SU-DHL-6 (cell line): ENCODE measurements around the gene CRB2.

ENCODE experiments used
- EZH2phosphoT487 ChIP-seq: fragments of 200-600 bp; sonication (generic), shearing (Covaris generic); conservative IDR thresholded peaks from 2 replicates; pipeline ENCODE4 v1.6.1; 2018; ENCODE audit warnings: mild to moderate bottlenecking, antibody characterized with exemption, low read length, moderate library complexity, mixed read lengths
- TF ChIP-seq, protein P1 (sequence below): fragments of 200-600 bp; sonication (generic); IDR thresholded peaks from one replicate; pipeline ENCODE4 v1.5.1; 2017; ENCODE audit warnings: antibody characterized with exemption, mild to moderate bottlenecking, low read length, moderate library complexity; ENCODE audit not compliant: insufficient read depth, poor library complexity, severe bottlenecking

GRCh38 chr9:123361086-123361730 is 5.2 kb downstream of the CRB2 start:
- TF ChIP-seq EZH2phosphoT487 = no peak
- TF ChIP-seq, protein P1, sequence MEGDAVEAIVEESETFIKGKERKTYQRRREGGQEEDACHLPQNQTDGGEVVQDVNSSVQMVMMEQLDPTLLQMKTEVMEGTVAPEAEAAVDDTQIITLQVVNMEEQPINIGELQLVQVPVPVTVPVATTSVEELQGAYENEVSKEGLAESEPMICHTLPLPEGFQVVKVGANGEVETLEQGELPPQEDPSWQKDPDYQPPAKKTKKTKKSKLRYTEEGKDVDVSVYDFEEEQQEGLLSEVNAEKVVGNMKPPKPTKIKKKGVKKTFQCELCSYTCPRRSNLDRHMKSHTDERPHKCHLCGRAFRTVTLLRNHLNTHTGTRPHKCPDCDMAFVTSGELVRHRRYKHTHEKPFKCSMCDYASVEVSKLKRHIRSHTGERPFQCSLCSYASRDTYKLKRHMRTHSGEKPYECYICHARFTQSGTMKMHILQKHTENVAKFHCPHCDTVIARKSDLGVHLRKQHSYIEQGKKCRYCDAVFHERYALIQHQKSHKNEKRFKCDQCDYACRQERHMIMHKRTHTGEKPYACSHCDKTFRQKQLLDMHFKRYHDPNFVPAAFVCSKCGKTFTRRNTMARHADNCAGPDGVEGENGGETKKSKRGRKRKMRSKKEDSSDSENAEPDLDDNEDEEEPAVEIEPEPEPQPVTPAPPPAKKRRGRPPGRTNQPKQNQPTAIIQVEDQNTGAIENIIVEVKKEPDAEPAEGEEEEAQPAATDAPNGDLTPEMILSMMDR = no peak
